Measurements from ENCODE around the gene AP2B1.

DNA sequence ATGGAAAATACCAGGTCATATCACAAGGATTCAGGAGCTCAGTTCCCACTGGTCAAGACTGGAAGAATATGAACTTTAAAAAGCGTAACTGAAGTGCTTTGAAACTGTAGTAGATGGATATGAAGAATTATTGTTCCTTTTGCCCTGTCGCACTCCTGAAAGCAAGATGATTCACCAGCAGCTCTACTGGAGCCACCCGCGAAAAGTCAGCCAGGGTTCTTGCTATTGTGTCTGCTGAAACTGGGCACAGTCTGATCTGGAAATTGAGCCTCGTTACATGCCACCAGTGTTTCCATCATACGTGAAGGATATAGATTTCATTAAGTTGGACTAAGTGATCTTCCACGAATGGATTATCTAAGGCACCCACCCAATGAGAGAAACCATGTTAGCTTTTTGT, 16.6 kb downstream of the AP2B1 start:
- TF ChIP-seq POLR2A (IDR thresholded peaks at IDR 0.05; ENCODE audit: low read depth, low read length) (no peak), PAX5 (IDR thresholded peaks at IDR 0.05; ENCODE audit: insufficient read depth, low read length, severe bottlenecking) (no peak), POLR2AphosphoS5 (IDR thresholded peaks at IDR 0.05; ENCODE audit: low read depth, low read length) (no peak), TAF1 (IDR thresholded peaks at IDR 0.05; ENCODE audit: low read depth, low read length) (no peak), SPI1 (IDR thresholded peaks at IDR 0.05; ENCODE audit: low read depth, low read length) (no peak)

Measured in GM12891 (cell line).